GM06990 (cell line): ENCODE results near the gene TMEM170B.
A peak's percentile ranks its signal among the peaks of the same experiment; 100 is the strongest.

Source experiments
- DNase-seq: peaks from one replicate; pipeline ENCODE4 v3.0.0-alpha.2; 2011; ENCODE audit not compliant: insufficient read length; ENCODE audit errors: extremely low read depth
- H3K27me3 ChIP-seq: replicated peaks from 2 replicates; pipeline ENCODE4 v1.6.0; 2011; ENCODE audit warnings: low read length; ENCODE audit not compliant: control insufficient read depth, insufficient read depth
- H3K36me3 ChIP-seq: 2 replicates; pipeline ENCODE4 v1.5.1; 2011; ENCODE audit warnings: low read length; ENCODE audit not compliant: control insufficient read depth, insufficient read depth
- H3K4me3 ChIP-seq: replicated peaks from 2 replicates; pipeline ENCODE4 v1.5.1; 2011; ENCODE audit warnings: low read depth, mild to moderate bottlenecking, control low read depth, low read length
- CTCF ChIP-seq: IDR thresholded peaks from 2 replicates; pipeline ENCODE4 v1.5.1; 2011; ENCODE audit warnings: low read length, control low read depth, mild to moderate bottlenecking, inconsistent platforms; ENCODE audit not compliant: insufficient read depth, poor library complexity, severe bottlenecking

TMEM170B gene

DNA sequence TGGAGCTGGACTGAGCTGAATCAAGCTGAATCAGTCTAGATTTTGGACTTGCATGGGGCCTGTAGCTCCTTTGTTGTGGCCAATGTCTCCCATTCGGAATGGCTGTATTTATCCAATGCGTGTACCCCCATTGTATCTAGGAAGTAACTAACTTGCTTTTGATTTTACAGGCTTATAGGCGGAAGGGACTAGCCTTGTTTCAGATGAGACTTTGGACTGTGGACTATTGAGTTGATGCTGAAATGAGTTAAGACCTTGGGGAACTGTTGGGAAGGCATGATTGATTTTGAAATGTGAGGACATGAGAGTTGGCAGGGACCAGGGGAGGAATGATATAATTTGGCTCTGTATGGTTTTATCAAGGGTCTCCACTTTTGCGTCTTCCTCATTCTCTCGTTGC is 3.0 kb upstream of the TMEM170B start:
- Histone ChIP-seq H3K4me3 (no peak overlapping the region), H3K36me3 (no peaks in the 10 kb centered on the region), H3K27me3 (no peaks in the 10 kb centered on the region)
- TF ChIP-seq CTCF = no peak
- no peak for DNase-seq

DNA sequence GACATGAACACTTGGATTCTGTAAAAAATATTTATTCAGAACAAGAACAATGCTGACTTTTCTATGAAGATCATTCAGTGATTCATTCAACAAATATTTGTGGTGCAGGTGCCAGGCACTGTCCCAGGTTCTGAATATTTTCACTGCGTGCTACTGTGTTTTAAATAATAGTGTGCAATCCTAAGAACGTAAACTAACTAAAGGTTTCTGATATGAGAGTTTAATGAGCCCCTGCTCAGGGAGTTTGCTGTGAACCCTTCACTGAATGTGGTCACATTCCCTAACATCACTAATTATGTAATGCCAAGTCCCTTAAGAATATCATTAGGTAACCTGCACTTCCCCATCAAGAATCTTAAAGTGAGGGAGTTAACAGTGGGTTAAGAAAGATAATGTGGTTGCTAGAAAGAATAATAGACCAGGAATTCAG is 1.7 kb upstream of the TMEM170B start:
- H3K27me3 ChIP-seq = no peaks in the 10 kb centered on the region
- no peak for DNase-seq
- no peak overlapping the region for H3K4me3 ChIP-seq
- TF ChIP-seq CTCF = no peak
- no peaks in the 10 kb centered on the region for H3K36me3 ChIP-seq

GRCh38 chr6:11536795-11537194 is 754 bp upstream of the TMEM170B start:
- H3K36me3 ChIP-seq = no peaks in the 10 kb centered on the region
- no peak for DNase-seq
- TF ChIP-seq CTCF = no peak
- no peaks in the 10 kb centered on the region for H3K27me3 ChIP-seq
- H3K4me3 ChIP-seq = peak overlapping the region; percentile 92

- TF ChIP-seq CTCF = no peak
- peak; percentile 60 for DNase-seq
- no peaks in the 10 kb centered on the region for H3K27me3 ChIP-seq
These were observed 686 bp downstream of the TMEM170B start for GRCh38 chr6:11538052-11538818.

GRCh38 chr6:11538819-11539468 is 1.4 kb downstream of the TMEM170B start:
- H3K4me3 ChIP-seq = peak overlapping the region; percentile 92
- no peak for TF ChIP-seq CTCF
- H3K27me3 ChIP-seq = no peaks in the 10 kb centered on the region
- DNase-seq = no peak
- H3K36me3 ChIP-seq = no peaks in the 10 kb centered on the region

More at GRCh38 chr6:11538052-11538818, 686 bp downstream of the TMEM170B start:
- peak overlapping the region; percentile 92 for H3K4me3 ChIP-seq
- H3K36me3 ChIP-seq = no peaks in the 10 kb centered on the region
